HG03064 (cell line): ENCODE results near the gene OTOG.

Experiments used
- ATAC-seq: cut with Tn5 transposase; IDR thresholded peaks from one replicate; pipeline ENCODE4 v1.9.1; 2021; ENCODE audit warnings: low read depth; ENCODE audit not compliant: unreplicated experiment

OTOG gene

GRCh38 chr11:17687946-17688670, 141.0 kb downstream of the OTOG start:
- ATAC-seq, result no peak

- no peak for ATAC-seq
These were observed 144.5 kb downstream of the OTOG start for GRCh38 chr11:17691550-17691949.

- ATAC-seq, result no peak
These were observed 144.9 kb downstream of the OTOG start for GRCh38 chr11:17691976-17692375.

GRCh38 chr11:17692931-17693330, 145.9 kb downstream of the OTOG start:
- no peak for ATAC-seq

- no peak for ATAC-seq
These were observed 146.5 kb downstream of the OTOG start for GRCh38 chr11:17693531-17693930.

GRCh38 chr11:17694494-17695110, 147.5 kb downstream of the OTOG start:
- no peak for ATAC-seq

- ATAC-seq, result no peak
These were observed 148.7 kb downstream of the OTOG start for GRCh38 chr11:17695454-17696441.

- ATAC-seq, result no peak
These were observed 149.7 kb downstream of the OTOG start for GRCh38 chr11:17696741-17697140.
